NCI-H524 treated with DMSO at 0.1 percent for 48 hours (cell line): Measurements from ENCODE around the gene DPP8.
"Not testable (repeated sequence)": the region's sequence is repeated elsewhere in the genome, so short reads cannot be mapped to it uniquely, and the experiment has no call there.

Experiments used
- DNase-seq: peaks from one replicate; lab custom pipeline; 2025; lab: John Stamatoyannopoulos, UW

The DPP8 gene

DNA sequence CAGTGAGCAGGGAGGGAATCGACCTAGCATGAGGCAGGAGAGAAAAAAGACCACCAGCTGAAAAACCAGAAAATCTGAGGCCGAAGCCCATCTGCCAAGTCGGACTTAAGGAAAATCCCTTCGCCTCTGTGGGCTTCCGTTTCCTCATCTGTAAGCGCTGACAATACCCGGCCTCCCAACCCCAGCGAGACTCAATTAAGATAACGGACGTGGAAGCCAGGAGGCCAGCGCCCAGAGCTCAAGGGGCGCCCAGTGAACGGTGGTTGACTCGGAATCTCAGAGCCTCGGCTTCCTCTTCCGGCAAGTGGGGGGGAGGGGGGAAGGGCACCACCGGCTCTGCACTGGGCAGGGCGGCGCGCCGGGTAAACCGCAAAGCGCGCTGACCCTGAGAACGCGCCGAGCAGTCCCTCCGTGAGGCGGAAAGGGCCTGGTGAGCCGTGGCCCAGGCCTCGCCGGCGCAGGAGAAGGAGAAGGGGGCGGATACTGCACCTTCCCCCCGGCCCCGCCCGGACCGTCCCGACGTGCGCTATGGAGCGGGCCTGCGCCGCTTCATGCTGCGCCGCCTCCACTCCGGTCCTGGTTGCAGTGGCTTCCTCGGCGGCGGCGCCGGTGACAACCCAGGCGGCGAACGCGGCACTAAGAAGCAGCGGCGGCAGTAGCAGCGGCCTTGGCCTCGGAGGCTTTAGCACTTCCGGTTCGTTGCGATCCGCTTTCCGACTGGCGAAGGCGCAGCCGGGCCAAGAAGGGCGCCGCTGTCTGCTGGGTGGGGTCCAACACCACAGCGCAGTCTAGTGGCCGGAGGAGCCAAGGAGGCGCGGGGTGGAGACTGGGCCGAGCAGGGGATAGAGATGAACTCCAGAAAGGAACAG, at the start of gene DPP8:
DPP8 (minus strand) TSS at position 693 of the 869 bp plus-strand sequence. CDS start 5,136 bp downstream, outside the sequence.
- DNase-seq: peak; percentile 62

DNA sequence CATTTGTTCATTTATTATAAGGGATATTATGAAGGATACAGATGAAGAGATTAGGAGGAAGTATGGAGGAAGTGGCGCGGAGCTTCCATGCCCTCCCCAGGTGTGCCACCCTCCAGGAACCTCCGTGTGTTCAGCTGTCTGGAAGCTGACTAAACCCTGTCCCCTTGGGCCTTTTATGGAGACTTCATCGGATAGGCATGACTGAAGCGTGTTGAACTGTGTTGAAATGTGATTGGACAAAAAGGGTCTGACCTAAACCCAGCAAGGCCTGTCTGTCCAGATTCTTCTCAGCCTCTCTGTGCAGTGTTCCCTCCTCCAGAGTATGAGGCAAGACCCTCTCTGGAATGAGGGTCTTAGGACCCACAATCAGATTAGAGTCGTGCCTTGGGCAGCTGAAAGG, 44.4 kb upstream of the DPP8 start:
- DNase-seq: no peak

DNA sequence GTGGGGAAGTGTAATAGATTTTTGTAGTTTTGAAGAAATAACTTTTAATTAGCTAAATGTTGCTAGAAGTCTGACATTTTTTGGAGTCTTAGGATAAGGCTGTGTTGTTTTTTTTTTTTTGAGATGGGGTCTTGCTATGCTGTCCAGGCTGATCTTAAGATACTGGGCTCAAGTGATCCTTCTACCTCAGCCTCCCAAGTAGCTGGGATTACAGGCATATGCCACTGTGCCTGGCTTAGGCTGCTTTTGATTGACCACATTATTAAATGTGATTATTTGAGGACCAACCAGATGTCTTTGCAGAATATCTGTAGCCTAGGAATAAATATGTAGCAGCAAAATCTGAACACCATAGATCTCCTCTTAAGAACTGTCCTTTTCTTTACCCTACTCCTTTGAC, 42.5 kb upstream of the DPP8 start:
- no peak for DNase-seq

DNA sequence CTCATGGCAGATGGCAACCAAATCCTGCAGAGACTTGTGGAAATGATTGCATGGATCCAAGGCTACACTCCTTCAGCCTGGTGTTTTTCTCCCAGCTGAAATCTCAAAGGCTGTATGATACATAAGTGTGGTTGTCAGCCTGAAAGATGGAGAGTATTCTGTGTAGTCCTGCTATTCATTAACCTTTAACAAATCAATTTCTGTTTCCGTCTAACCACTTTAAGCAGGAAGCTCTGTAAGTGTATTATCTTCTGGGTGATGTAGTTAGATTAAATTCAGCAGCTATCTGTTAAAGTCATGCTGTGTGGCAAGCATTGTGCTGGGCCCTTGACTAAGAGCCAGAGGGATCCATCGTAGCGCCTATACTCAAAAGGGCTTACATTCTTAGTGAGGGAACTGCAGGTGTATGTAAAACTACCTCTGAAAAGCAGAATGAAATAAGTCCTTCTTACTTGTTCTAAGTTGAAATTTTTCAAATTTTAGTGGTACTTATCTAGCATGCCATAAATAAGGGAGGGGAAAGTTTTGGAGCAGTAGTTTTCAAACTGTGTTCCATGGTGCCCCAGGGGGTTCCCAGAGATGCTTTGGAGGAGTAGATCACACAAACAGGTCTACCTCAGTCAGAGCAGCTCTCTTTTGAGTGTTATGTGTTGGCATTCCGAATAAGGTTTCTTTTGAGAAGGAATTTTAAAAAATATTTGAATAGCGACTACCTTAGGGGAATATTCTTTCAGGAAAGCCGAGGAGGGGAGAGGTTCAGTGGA, 41.7 kb upstream of the DPP8 start:
- DNase-seq: no peak

DNA sequence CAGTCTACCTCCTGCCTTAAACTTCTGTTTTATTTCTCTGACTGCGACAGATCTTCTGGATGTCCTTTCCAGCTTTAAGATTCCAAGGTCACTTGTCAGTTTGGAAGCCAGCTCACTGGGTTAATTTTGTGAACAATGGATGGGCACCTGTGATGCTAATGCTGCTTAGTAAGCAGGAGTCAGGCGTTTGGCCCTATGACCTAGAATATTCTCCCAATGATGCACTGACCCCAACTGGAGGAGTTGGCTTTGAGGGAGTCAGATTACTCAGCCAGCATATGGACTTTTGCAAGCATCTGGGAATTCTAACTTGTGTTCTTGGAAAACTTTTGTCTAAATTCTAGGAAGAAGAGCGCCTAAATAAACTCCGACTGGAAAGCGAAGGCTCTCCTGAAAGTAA, 40.8 kb upstream of the DPP8 start:
- DNase-seq: no peak

DNA sequence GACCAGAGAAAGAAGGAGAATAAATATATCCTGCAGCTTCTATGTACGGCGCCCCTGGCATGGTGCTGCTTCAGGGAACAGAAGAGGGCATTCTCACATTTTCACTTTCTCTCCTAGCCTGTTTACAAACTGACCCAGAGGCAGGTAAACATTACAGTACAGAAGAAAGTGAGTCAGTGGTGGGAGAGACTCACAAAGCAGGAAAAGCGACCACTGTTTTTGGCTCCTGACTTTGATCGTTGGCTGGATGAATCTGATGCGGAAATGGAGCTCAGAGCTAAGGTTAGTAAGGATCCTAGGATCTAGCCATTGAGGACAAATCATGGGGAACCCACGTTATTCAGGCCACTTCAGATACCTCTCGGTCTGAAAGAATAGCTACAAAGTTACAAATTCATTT, 39.1 kb upstream of the DPP8 start:
- DNase-seq: no peak

DNA sequence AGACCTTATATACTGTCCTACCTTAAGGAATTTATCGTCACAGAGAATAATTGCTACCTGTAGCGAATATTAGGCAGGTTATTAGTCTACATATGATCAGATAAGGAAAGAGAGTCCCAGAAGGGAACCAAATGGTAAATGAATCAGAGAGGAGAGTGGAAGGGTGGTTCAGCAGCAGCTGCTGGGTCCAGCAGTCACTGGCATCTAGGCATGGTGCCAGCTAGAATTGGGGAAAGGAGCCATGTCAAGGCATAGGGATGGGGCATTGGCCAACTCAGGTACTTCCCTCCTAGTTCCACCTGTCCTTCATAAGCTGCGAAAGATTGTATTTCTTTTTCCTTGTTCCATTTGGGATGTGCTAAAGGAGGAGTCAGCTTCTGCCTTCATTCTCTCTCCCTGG, 36.2 kb upstream of the DPP8 start:
- no peak for DNase-seq

DNA sequence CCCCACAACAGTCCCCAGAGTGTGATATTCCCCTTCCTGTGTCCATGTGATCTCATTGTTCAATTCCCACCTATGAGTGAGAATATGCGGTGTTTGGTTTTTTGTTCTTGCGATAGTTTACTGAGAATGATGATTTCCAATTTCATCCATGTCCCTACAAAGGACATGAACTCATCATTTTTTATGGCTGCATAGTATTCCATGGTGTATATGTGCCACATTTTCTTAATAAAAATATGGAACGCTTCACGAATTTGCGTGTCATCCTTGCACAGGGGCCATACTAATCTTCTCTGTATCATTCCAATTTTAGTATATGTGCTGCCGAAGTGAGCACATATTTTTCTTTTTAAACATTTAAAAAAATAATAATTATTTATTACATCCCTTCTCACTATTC, 35.4 kb upstream of the DPP8 start:
- not testable (repeated sequence) for DNase-seq

DNA sequence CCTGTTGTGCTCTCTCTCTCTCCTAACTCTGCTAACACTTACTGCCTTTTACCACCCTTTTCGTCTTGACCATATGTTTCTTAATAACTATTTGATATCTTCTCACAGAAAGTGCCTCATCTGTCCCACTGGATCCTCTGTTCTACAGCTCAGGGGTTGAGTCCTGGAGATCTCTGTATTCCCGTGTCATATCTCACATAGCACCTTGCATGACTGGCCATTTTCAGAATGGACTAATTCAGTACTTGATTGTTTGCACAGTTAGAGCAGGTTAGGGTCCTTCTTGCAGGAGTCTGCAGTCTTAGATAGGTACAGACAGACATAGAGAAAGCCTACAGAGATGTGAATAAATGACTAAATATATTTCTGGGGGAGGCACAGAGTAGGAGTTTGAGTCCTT, 33.7 kb upstream of the DPP8 start:
- DNase-seq: no peak

DNA sequence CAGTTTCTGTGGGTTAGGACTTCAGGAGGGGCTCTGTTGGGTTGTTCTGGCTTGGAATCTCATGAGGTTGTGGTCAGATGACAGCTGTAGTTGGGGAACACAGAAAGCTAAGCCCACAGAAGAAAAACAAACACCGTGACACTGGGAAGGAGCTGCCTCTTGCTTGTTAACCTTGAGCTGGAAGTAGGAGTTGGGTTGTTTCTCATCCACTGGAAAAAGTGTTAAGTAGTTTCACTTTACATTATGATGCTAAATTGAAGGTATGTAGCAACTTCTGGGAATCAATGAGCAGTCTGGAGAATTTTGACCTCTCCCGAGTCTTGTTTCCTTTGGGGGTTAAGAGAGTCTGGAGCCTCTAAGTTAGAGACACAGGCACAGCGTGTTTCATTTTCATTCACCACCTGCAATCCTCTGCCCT, 33.2 kb upstream of the DPP8 start:
- DNase-seq: no peak

DNA sequence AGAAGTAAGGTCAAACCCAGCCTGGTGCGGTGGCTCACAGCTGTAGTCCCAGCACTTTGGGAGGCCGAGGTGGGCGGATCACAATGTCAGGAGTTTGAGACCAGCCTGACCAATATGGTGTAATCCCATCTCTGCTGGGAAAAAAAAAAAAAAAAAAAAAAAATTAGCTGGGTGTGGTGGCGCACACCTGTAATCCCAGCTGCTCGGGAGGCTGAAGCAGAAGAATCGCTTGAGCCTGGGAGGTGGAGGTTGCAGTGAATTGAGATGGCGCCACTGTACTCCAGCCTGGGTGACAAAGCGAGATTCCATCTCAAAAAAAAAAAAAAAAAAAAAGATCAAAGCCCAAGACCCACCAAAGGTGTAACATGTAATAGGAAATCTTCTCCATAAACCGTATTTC, 31.8 kb upstream of the DPP8 start:
- not testable (repeated sequence) for DNase-seq

DNA sequence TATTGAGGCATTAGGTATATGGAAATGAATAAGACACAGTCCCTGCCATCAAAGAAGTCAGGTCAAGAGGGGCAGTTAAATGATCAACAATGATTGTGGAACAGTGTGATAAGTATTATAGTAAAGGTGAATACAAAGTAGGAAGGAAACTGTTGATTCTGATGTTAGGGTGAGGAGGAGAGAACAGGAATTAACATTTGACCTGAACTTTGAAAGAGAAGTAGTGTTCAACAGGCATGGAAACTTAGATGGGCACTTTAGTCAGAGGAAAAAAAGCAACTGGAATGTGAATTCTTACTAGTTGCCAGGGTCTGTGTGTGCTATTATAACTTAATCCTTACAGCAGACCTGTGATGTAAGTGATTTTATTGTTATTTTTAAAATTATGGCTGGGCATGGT, 30.4 kb upstream of the DPP8 start:
- no peak for DNase-seq

DNA sequence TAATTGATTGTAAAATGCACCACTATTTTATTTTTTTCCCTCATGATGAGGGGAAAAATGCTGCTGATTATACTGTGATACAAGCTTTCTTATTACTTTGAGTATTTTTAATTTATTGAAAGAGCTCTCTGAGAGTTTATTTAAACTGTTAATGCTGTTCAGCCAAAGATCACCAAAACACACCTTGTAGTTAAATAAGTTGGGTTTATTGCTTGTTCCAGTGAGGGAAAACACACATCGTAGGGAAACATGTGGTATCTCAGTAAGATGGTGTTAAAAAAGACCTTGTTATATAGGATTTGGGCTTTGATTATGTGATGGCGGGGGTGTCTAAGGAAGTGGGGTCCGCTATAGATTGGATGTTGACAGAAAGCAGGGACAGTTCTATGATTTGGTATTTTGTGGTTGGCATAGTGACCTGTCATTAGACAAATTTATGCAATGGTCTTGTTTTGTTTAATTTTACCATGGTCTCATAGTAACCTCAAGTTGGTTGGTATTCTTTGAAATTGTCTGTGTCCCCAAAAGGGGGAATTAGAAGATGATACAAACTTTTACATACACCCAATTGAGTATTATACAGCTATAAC, 23.8 kb upstream of the DPP8 start:
- no peak for DNase-seq

DNA sequence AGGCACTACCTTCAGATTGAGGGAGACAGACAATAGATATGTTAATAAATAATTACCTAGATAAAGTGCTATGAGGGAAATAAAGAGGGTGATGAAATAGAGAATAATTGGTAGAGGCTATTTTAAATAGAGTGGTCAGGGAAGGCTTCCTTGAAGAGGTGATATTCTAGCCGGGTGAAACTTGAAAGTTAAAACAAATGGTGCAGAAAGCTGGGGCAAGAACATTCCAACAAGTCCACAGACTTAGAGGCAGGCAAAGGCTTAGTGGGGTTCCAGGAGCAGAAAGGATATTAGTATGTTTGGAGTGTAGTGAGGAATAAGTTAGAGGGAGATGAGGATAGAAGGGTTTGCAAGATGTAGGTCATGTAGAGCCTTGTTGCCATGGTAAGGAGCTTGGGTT, 22.8 kb upstream of the DPP8 start:
- no peak for DNase-seq

DNA sequence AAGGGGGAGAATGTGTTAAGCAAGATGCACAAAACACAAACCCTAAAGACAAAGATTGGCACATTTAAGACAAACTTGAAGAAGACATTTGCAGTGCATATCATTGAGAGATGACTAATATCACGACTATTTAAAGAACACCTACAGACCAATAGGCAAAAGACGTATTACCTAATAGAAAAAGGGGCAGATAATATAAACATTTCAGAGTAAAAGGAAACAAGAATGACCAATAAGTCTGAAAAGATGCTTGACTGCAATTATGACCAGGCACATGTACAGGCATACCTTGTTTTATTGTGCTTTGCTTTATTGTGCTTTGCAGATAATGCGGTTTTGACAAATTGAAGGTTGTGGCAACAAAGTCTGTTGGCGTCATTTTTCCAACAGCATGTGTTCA, 17.7 kb upstream of the DPP8 start:
- no peak for DNase-seq

DNA sequence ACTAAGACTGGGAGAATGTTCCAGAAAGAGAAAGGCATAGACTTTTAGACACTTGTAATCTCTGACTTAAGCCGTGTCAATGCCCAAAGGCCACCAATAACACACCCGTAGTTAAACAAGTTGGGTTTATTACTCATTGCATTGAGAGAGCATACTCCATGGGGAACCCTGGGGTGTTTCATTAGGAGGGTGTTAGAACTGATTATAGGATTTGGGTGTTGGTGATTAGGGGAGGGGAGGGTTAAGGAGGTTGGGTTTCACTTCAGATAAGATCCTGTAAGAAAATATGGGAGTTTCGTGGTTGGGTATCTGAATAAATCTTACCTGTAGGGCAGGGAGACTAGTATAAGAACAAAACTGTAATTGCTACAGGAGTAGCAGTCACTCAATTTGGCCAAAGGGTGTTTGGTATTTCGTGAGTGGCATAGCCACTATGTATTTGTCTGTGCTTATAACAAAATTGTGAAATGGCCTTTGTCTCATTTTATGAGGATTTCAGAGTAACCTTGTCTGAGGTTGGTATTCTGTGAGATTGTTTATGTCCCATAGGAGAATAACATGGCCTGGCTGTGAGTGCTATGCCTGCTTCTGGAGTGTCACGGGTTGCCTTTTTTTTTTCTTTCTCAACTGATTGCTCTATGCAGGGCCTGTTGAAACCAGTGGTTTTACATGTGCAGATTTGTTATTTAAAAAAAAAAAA, 15.7 kb upstream of the DPP8 start:
- no peak for DNase-seq

DNA sequence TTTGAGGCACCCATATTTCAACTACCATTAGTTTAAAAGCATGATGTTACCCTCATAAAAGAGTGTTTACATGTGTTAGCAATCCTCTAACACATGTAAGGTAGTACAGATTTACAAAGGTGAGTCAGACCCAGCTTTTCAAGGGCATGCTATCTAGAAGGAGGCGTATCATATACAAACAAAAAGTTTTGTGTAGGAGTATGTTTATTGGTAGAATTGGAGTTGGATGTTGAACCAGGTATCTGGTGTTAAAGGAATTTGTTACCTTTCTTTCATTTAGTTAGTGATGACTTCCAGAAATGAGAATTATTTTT, 15.2 kb upstream of the DPP8 start:
- no peak for DNase-seq

DNA sequence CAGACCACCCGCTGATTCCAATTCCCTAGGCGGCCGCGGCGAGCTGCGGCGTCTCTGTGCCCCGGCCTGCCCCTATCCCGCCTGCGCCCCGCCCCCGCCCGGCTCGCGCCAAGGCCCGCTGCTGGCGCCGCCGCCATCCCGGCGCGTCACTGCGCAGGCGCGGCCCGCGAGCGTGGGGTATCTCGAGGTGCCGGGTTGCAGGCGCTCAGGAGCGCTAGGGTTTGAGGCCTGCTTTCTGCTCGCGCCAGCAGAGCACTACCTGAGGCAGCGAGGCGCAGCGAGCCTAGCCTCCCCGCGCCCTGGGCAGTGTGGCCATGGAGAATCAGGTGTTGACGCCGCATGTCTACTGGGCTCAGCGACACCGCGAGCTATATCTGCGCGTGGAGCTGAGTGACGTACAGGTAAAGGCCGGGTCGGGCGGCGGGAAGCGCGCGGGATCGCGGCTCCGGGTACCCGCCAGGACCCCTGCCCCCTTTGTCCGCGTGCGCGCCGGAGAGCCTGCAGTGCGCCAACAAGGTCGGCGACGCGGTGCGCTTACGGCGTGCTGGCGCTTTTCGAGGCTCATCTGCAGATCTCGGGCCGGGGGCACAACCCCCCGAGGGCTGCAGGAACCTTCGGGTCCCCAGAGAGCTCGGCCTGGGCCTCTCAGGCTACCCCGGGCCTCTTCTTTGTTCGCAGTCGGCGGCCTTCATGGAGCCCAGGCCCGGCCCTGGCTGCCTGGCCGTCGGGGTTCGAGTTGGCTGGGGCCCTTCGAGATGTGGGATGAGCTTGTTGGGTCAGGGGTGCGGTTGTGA, 13.0 kb upstream of the DPP8 start, which contains the start of gene HACD3:
HACD3 (plus strand) TSS at position 146 of the 794 bp plus-strand sequence; CDS start at position 315, 169 bp downstream.
- peak; percentile 50 for DNase-seq

DNA sequence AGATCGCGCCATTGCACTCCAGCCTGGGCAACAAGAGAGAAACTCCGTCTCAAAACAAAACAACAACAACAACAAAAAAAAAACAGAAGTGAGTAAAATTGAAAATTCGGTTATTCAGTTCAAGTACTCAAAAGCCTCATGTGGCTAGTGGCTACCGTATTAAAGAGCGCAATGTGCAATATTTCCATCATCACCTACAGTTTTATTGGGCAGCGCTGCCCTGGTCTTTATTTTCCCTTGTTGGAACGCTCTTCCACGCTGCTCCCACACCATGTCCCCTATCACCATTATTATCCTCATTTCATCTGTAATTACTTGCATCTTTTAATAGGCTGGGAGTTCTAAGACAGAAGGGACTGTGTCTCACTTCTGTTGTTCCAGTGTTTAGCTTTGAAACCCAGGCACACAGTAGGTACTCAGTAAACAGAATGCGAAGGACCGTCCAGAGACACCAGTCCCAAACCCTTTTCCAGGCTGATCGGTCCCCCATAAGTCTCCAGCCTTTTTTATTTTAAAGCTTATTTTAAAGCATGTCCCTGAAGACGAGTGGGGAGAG, 12.4 kb upstream of the DPP8 start:
- no peak for DNase-seq

DNA sequence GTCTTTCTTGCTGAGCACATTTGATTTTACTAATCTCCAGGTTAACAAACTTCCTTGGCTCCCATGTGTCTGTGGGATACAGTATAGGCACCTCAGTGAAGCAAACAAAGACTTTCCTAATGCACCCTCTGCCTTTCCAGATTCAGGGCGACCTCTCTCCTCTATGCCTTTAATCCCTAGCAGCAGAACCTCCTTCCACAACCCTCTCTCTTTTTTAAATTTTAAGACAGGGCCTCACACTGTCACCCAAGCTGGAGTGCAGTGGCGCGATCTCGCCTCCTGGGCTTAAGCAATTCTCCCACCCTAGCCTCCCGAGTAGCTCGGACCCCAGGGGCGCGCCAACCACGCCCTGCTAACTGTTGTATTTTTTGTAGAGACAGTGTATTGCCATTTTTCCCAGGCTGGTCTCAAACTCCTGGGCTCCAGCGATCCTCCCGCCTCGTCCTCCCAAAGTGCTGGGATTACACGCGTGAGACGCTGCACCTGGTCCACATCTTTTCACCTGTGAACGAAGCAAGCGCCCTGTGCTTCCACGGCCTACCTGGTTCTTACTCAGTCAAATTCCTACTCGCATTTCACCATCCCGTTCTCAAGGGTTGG, 11.1 kb upstream of the DPP8 start:
- no peak for DNase-seq

DNA sequence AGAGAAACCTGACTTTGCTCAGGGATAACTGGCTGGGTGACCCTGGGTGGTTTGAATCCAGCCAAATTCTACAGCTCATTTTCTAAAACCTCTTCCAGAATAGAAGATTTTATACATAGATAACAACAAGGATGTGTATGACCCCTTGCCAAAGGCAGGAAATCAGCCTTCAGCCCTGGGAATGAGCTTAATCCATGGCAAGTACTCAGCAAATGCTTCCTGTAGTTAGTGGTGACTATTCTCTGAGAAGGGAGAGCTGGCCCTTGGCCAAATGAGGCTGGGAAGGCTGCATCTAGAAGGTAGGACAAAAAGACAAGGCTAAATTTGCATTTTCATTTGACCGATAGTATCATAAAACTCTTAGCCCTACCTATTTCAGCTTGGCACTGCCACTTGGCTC, 8.1 kb upstream of the DPP8 start:
- DNase-seq: no peak
